Renal pelvis (tissue), 4 donors: ENCODE data around the gene PNP. TPM values are rescaled to one million over a fixed set of nuclear protein-coding genes. Genes with fewer than 3 reads are reported as not detected.
"Not testable (repeated sequence)": the region's sequence is repeated elsewhere in the genome, so short reads cannot be mapped to it uniquely, and the experiment has no call there.

Source experiments
- DNase-seq: peaks from one replicate; pipeline ENCODE4 v3.0.0-alpha.2; 2013
- polyA plus RNA-seq, 3 donors: library from polyadenylated mRNA; unstranded; fragments of 120-200 nt; gene quantifications; one replicate each; pipeline ENCODE4 v1.2.1, GENCODE V29; 2013; ENCODE audit not compliant: insufficient read length in 3 of 3

PNP gene
- polyA plus RNA-seq, 3 donors = 67.6 to 80.2 (median 78.8) TPM

DNA sequence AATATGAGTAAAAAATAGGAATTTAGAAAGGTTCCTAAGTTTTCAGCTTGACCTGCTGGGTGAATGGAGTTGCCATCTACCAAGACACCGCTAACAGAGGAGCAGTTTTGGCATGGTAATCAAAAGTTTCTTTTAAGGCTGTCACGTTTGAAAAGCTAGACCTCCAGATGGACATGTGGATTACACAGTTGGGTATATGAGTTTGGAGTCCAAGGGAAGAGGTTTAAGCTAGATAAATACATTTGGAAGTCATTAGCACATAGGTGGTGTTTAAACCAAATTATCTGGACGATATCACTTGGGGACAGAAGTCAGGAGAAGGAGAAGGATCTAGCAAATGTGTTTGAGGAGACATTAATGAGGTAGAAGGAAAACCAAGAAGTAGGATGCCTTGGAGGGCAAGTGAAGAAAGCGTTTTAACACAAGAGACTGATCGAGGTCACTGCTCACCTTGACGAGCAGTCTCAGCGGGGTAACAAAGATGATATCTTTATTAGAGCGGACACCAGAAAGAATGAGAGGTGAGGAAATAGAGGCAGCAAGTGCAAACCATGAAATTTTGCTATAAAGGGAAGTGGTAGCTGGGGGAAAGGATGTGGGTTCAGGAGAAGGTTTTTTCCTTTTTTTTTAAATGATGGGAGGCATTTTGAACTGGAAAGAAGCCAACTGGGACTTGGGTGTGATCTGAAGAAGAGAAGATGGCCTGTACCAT is 17.6 kb downstream of the PNP start:
- DNase-seq = no peak

DNA sequence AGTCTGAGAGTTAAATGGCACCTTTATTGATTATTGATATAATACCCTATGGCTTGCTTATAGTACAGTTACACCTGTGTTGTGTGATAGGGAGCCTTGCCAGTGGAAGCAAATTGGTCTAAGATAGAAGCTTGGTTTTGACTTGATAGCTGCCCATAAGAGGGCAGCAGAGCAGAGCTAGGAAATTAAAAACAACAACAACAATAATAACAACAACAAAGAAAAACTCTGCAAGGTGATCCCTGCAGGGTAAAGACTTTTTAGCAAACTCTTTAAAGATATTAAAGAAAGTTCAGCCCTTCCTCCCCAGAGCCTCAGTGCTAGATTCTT is 18.2 kb downstream of the PNP start:
- no peak for DNase-seq

DNA sequence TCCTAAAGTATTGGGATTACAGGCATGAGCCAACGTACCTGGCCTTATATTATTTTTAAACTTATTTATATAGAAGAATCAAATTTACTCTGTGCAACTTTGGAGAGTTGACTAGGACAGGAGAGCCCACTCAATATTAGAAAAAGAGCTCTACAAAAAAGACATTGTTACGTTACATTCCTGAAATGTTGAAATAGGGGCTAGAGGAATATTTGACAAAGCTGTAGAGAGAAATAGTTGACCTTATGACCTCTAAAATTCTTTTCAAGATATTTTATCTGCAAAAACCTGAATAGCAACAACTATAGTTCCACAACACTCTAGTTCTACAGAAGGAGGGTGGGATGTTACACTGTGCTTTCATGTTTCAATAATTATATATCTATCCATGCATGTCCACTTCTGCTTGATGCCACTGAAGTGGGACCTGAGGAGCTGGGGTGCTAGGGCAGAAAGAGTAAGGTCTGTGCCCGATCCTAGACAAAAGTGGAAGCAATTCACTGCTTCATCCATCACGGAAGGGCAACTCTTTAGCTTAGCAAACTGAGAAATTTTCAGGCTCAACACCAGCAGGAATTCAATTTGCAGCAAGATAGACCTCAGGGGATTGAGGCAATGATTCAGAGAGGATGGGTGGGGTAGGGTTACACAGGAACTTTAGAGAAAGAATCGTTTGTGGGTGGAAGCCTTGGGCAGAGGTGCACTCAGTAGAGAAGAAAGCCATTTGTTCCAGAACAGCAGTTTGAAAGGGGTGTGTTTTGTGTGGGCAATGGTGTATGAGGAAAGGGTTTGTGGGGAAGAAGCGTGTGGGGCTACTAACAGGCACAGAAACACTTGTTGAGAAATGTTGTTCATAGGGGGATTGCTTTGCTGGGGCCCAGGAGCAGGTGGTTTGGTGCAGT is 20.1 kb downstream of the PNP start:
- DNase-seq = no peak

DNA sequence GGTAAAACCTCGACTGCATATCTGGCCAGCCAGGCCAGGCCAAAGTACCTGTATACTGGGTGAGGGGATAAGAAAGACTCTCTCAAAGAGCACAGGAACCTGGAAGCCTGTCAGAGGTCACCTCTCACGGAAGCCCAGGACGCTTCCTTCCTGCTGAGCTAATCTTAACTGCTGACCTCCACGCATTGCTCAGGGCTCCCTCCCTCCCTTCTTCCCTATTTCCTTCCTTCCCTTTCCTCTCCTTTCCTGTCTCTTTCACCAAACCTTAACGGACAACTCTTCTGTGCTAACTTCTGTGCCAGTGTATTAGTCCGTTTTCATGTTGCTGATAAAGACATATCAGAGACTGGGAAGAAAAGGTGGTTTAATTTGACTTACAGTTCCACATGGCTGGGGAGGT is 21.4 kb downstream of the PNP start:
- DNase-seq = no peak

DNA sequence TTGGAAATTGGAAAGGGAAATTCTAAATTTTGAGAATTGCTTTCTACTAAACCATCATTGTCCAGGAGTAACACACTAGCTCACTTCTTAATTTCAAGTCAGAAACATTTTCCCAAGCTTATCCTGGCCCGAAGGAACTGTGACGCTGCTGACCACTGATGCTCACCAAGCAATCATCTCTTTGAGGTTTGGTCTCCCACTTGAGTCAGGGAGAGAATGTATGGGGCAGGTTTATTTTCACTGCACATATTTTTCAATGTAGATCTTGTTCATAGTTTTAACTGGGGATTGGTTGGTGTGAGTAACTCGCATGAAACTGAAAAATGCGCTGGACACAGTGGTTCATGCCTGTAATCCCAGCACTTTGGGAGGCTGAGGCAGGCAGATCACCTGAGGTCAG is 23.3 kb downstream of the PNP start:
- no peak for DNase-seq

DNA sequence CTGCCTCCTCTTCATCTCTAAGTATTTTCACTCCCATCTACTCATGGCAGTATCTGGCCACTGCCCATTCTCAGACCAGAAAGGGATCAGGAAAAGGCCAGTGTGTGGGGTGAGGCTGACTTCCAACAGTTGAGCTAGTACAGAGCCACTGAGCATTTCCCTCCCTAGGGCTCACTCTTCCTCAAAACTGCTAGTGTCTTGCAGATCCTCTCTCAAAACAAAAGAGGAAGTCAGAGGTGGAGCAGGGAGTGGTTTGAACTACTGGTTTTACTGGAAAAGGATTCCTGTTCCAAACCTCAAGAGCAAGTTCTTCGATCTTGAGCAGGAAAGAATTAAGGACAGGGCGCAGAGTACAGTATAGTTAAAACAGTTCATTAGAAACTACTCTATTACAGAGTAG is 24.4 kb downstream of the PNP start:
- DNase-seq = no peak

DNA sequence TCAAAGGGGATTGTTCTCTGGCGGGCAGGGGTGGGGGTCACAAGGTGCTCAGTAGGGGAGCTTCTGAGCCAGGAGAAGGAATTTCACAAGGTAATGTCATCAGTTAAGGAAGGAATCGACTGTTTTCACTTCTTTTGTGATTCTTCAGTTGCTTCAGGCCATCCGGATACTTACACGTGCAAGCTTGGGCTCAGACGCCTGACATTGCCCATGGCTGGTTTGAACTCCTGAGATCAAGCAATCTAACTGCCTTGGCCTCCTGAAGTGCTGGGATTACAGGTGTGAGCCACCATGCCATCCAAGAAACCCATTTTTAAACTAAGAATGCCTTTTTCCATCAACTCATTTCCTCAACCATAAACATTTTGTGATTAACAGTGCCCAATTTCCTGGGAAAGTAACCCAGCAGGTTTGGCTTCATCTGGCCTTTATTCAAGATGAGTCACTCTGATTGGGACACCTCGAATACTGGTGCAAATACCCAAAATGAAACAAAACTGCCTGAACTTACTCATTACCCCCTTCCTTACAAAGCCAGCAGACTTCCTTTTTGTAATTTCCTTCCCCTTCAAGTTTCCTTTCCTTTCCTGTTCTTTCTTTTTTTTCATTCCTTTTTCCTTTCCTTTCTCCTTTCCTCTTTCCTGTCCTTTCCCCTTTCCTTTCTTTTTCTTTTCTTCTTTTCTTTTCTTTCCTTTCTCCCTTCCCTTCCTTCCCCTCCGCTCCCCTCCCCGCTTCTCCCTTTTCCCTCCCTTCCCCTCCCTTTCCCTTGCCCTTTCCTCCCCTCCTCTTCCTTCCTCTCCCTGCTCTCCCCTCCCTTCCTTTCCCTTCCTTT is 25.9 kb downstream of the PNP start:
- no peak for DNase-seq

DNA sequence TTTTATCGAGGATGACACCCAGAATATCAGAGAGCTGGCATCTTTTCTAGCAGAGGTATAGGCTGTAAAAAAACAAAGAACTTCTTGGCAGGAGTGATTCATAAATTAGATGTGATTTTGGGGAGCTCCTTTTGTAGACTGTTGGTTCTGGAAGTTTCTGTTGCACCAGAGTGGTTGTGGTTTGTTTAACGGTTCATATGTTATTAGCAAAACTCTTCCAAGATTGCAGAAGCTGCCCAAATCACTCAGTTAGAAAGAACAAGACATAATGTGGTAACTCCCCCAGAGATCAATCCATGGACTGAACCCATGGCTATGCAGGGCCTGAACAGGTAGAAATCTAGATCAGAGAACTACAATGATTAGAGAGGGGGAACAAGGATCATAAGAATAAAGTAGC is 29.4 kb downstream of the PNP start:
- no peak for DNase-seq

DNA sequence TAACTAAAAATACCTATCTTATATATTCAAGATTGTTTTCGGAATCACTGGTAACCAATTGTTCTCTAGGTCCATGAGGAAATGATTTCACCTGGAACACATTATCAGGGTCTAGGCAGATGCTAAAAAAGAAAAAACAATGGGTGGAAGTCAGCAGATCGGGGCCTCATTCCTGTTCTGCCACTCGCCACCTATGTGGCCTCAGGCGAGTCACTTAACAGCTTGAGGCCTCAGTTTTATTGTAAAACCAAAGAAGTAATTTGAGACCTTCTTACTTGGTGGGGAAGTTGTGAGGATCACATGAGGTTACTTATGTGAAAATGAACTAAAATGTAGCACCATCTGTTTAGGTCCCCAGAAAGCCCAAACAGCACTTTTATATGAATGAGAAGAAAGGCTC is 29.9 kb downstream of the PNP start:
- no peak for DNase-seq

DNA sequence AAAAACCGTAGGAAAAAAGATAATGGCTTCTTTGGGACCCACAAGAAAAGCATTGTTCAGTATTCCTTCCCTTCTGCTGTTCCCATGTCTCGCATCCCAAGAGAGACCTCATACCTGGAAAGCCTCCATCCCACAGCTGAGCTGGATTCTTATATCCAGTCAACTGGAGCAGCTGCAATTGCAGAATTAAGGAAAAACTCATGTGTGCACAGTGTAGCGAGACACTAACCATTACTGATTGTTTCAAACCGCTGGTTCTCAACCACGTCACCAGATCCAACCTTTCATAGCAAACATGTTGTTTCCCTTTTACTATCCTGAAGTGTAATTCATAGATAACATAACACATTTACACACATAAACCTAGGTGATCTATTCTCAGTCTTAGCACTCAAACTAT is 30.7 kb downstream of the PNP start:
- DNase-seq = no peak

DNA sequence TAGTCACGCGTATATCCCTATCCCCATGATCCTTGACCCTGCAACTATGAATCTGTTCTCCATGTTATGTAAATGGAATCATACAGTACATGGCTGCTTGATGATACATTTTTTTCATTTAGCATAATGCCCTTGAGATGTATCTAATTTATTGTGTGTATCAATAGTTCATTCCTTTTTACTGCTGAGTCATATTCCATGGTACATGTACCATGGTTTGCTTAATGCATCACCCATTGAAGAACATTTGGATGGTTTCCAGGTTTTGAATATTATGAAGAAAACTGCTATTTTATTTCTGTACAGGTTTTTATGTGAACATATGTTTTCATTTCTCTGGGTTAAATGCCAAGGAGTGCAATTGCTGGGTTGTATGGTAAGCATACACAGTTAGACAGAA is 32.1 kb downstream of the PNP start:
- DNase-seq = no peak

DNA sequence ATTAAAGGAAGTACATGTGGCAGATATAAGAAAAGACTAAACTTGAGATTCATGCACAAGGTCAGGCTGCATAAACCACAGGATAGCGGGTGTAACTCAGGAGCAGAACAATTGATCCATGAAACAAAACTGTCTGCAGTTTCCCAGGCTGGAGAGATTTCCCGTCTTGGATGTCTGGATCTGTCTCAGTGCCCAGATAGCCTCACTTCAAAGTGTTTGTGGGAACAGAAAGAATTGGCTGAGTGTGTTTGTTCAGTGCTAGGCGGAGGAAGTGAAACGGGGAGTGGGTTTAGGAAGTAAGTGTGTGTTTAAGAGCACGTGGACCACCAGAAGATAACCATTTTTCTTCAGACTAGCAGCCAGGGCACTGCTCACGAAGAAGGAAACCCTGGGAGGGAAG is 34.7 kb downstream of the PNP start:
- DNase-seq = peak; percentile 31

DNA sequence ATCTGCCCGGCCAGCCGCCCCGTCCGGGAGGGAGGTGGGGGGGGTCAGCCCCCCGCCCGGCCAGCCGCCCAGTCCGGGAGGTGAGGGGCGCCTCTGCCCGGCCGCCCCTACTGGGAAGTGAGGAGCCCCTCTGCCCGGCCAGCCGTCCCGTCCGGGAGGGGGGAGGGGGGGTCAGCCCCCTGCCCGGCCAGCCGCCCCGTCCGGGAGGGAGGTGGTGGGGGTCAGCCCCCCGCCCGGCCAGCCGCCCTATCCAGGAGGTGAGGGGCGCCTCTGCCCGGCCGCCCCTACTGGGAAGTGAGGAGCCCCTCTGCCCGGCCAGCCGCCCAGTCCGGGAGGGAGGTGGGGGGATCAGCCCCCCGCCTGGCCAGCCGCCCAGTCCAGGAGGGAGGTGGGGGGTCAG is 37.1 kb downstream of the PNP start:
- DNase-seq = not testable (repeated sequence)

DNA sequence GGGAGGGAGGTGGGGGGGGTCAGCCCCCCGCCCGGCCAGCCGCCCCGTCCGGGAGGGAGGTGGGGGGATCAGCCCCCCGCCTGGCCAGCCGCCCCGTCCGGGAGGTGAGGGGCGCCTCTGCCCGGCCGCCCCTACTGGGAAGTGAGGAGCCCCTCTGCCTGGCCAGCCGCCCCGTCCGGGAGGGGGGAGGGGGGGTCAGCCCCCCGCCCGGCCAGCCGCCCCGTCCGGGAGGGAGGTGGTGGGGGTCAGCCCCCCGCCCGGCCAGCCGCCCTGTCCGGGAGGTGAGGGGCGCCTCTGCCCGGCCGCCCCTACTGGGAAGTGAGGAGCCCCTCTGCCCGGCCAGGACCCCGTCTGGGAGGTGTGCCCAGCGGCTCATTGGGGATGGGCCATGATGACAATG is 37.5 kb downstream of the PNP start:
- DNase-seq = not testable (repeated sequence)

DNA sequence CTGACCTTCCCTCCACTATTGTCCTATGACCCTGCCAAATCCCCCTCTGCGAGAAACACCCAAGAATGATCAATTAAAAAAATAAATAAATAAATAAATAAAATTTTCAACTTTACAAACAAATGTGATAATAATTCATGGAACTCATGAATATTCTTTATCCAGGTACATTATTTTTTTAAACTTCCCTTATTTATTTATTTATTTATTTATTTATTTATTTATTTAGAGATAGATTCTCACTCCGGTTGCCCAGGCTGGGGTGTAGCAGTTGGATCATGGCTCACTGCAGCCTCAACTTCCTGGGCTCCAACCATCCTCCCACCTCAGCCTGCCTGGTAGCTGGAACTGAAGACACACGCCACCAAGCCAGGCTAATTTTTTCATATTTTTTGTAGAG is 38.3 kb downstream of the PNP start:
- DNase-seq = not testable (repeated sequence)

DNA sequence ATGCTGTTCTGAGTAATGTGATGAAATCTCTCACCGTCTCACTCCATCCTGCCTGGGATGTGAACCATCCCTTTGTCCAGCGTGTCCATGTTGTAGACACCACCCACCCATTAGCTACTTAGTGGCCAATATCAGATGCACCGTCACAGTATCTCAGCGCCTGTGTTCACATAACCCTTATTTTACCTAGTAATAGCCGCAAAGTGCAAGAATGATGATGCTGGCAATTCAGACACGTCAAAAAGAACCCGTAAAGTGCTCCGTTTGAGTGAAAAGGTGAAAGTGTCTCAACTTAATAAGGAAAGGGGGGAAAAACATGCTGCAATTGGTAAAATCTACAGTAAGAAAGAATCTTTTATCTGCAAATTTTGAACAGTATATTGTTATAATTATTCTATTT is 39.2 kb downstream of the PNP start:
- no peak for DNase-seq

DNA sequence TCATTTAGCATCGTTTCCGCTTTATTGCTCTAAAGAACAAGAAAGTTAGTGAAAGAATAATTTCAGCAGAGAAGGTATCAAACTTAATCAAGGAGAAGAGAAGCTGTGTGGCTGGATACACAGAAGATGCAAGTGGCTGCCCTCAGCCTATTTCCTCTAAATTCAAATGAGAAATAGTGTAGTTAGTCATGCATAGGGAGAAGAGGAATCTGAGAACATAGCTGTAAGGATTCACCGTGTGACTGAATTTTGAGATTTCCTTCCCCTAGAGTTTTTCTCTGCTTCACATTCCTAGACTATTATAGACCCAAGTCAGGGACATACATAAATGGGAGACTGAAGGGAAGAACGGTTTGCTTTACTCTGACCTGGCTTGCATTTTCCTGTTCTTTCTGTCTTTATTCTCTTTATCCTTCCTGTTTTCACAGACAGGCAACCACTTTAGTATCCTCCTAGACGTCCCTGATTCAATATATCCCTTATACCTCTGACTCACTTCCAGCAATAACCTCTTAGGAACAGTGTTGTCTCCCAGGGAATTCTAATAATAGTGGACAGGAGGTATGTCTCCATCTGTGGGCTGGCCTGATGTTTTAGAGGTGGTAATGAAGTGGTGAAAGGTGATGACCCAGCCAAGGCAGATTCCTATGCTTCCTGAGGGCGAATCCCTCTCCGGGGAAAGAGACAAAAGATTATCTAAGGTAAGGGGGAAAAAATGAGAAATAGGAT is 43.1 kb downstream of the PNP start:
- no peak for DNase-seq

DNA sequence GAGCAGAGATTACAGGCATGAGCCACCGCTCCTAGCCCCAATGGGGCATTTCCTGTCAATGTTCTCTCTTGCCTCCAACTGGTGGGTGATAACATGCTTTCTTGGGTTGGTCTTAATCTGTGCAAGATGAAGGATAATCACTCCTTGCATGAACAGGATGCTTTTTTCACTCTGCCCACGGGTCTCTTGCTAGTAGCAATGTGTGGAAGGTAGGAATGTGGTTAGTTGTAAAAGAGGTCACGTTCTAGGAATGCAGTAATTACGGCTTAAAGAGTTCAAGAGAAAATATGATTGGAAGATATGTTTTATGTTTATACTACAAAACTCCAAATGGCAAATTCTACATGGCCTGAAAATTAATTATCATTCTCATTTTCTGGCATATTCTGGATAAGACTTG is 46.6 kb downstream of the PNP start:
- DNase-seq = no peak

DNA sequence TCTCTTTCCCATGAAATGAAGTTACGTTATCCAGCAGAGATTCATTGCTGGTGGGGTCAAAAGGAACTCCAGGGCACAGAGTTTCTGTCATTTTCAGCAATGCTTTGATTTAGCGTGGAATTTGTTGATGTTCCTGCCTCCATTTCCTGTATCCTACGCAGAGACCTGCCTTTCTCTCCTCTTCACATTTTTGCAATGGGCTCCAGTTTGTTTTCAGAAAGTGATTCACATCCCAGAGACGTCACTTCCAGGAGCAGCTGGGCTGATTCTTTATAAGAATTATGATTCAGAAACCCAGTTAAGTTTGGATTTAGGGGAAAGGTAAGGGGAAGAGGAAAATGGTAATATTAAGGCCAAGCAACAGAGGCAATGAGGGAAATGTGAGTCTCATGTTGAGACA is 47.7 kb downstream of the PNP start:
- DNase-seq = no peak

DNA sequence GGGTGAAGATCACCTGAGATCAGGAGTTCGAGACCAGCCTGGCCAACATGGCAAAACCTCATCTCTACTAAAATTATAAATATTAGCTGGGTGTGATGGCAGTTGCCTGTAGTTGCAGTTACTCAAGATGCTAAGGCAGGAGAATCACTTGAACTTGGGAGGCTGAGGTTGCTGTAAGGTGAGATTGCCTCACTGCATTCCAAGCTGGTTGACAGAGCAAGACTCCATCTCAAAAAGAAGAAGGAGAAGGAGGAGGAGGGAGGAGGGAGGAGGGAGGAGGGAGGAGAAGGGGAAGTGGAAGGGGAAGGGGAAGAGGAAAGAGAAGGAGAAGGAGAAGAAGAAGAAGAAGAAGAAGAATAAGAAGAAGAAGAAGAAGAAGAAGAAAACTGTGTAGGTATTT is 53.1 kb downstream of the PNP start:
- DNase-seq = no peak

DNA sequence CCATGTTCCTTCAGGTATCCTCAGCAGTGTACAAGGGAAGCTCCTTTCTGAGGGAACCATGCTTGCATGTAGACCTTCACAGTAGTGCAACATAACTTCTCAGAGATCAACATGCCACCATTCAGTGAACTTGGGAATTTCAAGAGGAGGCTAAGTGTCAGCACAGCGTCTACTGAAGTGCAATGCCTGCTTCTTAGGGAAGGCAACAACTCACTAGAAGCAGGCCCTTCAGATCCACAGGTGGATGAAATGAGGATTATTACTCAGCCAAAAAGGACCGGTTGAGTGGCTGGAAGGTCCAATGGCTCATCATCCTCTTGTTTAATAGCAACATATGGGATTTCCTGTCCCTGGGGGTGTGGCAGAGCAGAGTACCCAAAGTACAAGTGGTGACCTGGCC is 54.8 kb downstream of the PNP start:
- DNase-seq = no peak
